Loucy (cell line): ENCODE results near the gene AK2.

Experiments
- H2AFZ ChIP-seq: fragments of 200-600 bp; sonication (generic); 2 replicates; pipeline ENCODE4 v1.6.0; 2016; ENCODE audit warnings: antibody characterized with exemption, mild to moderate bottlenecking, low read length, moderate library complexity
- H3F3A ChIP-seq: fragments of 200-600 bp; 2 replicates; pipeline ENCODE4 v1.6.0; 2016; ENCODE audit warnings: antibody characterized with exemption, low read depth, mild to moderate bottlenecking
- H3K27me3 ChIP-seq: fragments of 200-600 bp; sonication (generic); 2 replicates; pipeline ENCODE4 v1.6.1; 2014; ENCODE audit warnings: low read length, mild to moderate bottlenecking; ENCODE audit not compliant: insufficient read depth, poor library complexity, severe bottlenecking
- H3K36me3 ChIP-seq: fragments of 200-600 bp; sonication (generic); 2 replicates; pipeline ENCODE4 v1.6.1; 2016; ENCODE audit warnings: low read length; ENCODE audit not compliant: insufficient read depth
- H3K4me1 ChIP-seq: fragments of 200-600 bp; sonication (generic); 2 replicates; pipeline ENCODE4 v1.5.1; 2014; ENCODE audit warnings: low read length, mild to moderate bottlenecking; ENCODE audit not compliant: insufficient read depth, poor library complexity, severe bottlenecking
- H3K4me2 ChIP-seq: fragments of 200-600 bp; sonication (generic); 2 replicates; pipeline ENCODE4 v1.6.0; 2014; ENCODE audit warnings: antibody characterized with exemption, low read length, low read depth, mild to moderate bottlenecking; ENCODE audit not compliant: poor library complexity, severe bottlenecking
- H3K4me3 ChIP-seq: fragments of 200-600 bp; sonication (generic); 2 replicates; pipeline ENCODE4 v1.5.1; 2014; ENCODE audit warnings: low read length, mild to moderate bottlenecking, mixed read lengths; ENCODE audit not compliant: poor library complexity, severe bottlenecking
- H3K79me2 ChIP-seq: fragments of 200-600 bp; sonication (generic); 2 replicates; pipeline ENCODE4 v1.6.1; 2014; ENCODE audit warnings: low read length; ENCODE audit not compliant: insufficient read depth
- H3K9ac ChIP-seq: fragments of 200-600 bp; sonication (generic); 2 replicates; pipeline ENCODE4 v1.6.0; 2014; ENCODE audit warnings: mild to moderate bottlenecking, low read depth, low read length, moderate library complexity; ENCODE audit not compliant: poor library complexity, severe bottlenecking
- H3K9me2 ChIP-seq: fragments of 200-600 bp; sonication (generic); replicated peaks from 2 replicates; pipeline ENCODE4 v1.6.1; 2016; ENCODE audit warnings: low read depth, low read length, mixed read lengths
- H3K9me3 ChIP-seq: fragments of 200-600 bp; sonication (generic); 2 replicates; pipeline ENCODE4 v1.6.1; 2014; ENCODE audit warnings: mild to moderate bottlenecking, antibody characterized with exemption, low read length, low read depth; ENCODE audit not compliant: insufficient read depth
- H4K20me1 ChIP-seq: fragments of 200-600 bp; sonication (generic); 2 replicates; pipeline ENCODE4 v1.6.0; 2014; ENCODE audit warnings: antibody characterized with exemption, low read length, mild to moderate bottlenecking; ENCODE audit not compliant: insufficient read depth, poor library complexity, severe bottlenecking
- CTCF ChIP-seq: fragments of 200-600 bp; sonication (generic); conservative IDR thresholded peaks from 2 replicates; pipeline ENCODE4 v1.5.1; 2014; ENCODE audit warnings: mild to moderate bottlenecking, antibody characterized with exemption, low read length
- EZH2phosphoT487 ChIP-seq: fragments of 200-600 bp; IDR thresholded peaks from 2 replicates; pipeline ENCODE4 v1.6.1; 2018; ENCODE audit warnings: antibody characterized with exemption, mild to moderate bottlenecking, moderate library complexity, borderline replicate concordance

AK2 gene

GRCh38 chr1:32990887-32991286 lies 45.8 kb downstream of the AK2 start:
- TF ChIP-seq CTCF (no peak), EZH2phosphoT487 (no peak)
- Histone ChIP-seq H3K4me3 (no peak overlapping the region), H4K20me1 (no peaks in the 10 kb centered on the region), H3K4me1 (peaks cover 31% of the 10 kb centered on the region), H3K36me3 (no peaks in the 10 kb centered on the region), H3K27me3 (no peaks in the 10 kb centered on the region), H3K9ac (no peak overlapping the region), H3K79me2 (no peaks in the 10 kb centered on the region), H3K9me2 (no peaks in the 10 kb centered on the region), H3K9me3 (no peaks in the 10 kb centered on the region), H3F3A (peaks cover 4% of the 10 kb centered on the region; the same call in 1 of the 2 replicates), H2AFZ (no peak overlapping the region), H3K4me2 (no peak overlapping the region)

- Histone ChIP-seq H3K9ac (no peak overlapping the region), H2AFZ (no peak overlapping the region), H3F3A (peaks cover 4% of the 10 kb centered on the region; the same call in 1 of the 2 replicates), H3K4me3 (no peak overlapping the region), H3K4me2 (no peak overlapping the region), H3K9me2 (no peaks in the 10 kb centered on the region), H3K4me1 (peaks cover 31% of the 10 kb centered on the region), H4K20me1 (no peaks in the 10 kb centered on the region), H3K9me3 (no peaks in the 10 kb centered on the region), H3K79me2 (no peaks in the 10 kb centered on the region), H3K27me3 (no peaks in the 10 kb centered on the region), H3K36me3 (no peaks in the 10 kb centered on the region)
- TF ChIP-seq EZH2phosphoT487 (no peak), CTCF (no peak)
These were observed 47.3 kb downstream of the AK2 start for GRCh38 chr1:32989160-32990050.

DNA sequence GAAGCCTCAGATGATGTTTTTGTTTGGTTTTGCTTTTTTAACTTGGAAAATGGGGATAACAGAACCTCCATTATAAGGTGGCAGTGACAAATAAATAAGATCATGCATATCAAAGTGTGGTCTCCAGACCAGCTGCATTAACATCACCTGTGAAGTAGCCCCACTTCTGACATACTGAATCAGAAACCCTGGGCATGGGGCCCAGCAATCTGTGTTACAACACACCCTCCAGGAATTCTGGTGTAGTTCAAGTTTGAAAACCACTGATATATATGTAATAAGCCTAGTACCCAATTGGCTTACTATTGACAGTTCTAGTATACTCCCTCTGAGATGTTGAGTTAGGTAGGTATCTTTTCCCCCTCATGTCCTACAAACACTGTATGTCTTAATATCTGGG lies 48.0 kb downstream of the AK2 start:
- Histone ChIP-seq H2AFZ (no peak overlapping the region), H3K9me2 (no peaks in the 10 kb centered on the region), H3K4me3 (no peak overlapping the region), H3K36me3 (no peaks in the 10 kb centered on the region), H3K79me2 (no peaks in the 10 kb centered on the region), H4K20me1 (no peaks in the 10 kb centered on the region), H3K9me3 (no peaks in the 10 kb centered on the region), H3K4me1 (peaks cover 31% of the 10 kb centered on the region), H3K27me3 (no peaks in the 10 kb centered on the region), H3K4me2 (no peak overlapping the region), H3K9ac (no peak overlapping the region), H3F3A (peaks cover 4% of the 10 kb centered on the region; the same call in 1 of the 2 replicates)
- TF ChIP-seq EZH2phosphoT487: no peak
- TF ChIP-seq CTCF: no peak
